Testis (tissue), 3 donors: ENCODE results near the gene TMEM39A. TPM values are rescaled to one million over a fixed set of nuclear protein-coding genes. Genes with fewer than 3 reads are reported as not detected.

Experiments used
- DNase-seq: peaks from one replicate; pipeline ENCODE4 v3.0.0-alpha.2; 2019
- H3K27ac ChIP-seq, 2 donors: fragments of 200-600 bp; sonication (generic); one replicate each; pipeline ENCODE4 v1.5.1; 2019
- H3K27me3 ChIP-seq: fragments of 200-600 bp; sonication (generic); one replicate; pipeline ENCODE4 v1.5.1; 2019
- H3K36me3 ChIP-seq: fragments of 200-600 bp; sonication (generic); one replicate; pipeline ENCODE4 v1.5.1; 2017; ENCODE audit warnings: low read depth; ENCODE audit errors: missing control alignments
- H3K4me1 ChIP-seq: fragments of 200-600 bp; sonication (generic); one replicate; pipeline ENCODE4 v1.5.1; 2019
- H3K4me3 ChIP-seq, 2 donors: fragments of 200-600 bp; sonication (generic); one replicate each; pipeline ENCODE4 v1.5.1; 2017 to 2019
- H3K9me3 ChIP-seq: fragments of 200-600 bp; sonication (generic); one replicate; pipeline ENCODE4 v1.5.1; 2017
- POLR2A ChIP-seq: fragments of 450-650 bp; IDR thresholded peaks from one replicate; pipeline ENCODE4 v1.6.1; 2017; ENCODE audit warnings: antibody characterized with exemption, mild to moderate bottlenecking, moderate library complexity
- WGBS, 2 donors: methylation state at CpG; one replicate each; pipeline ENCODE4 v1.1.5; 2018; 5-methylcytosine and 5-hydroxymethylcytosine counted together
- intact Hi-C: fragments of 100-400 bp; cut with DNase I; formaldehyde crosslinking; loops from one replicate; pipeline ENCODE4 v1.15.1; 2023; ENCODE audit warnings: low total_unique reads
- polyA plus RNA-seq: library from polyadenylated mRNA; stranded (reverse); fragments of 350-450 nt; fragmentation: Illumina TruSeq; extraction: RNeasy Lipid Tissue Mini Kit (QIAGEN cat#74804); gene quantifications from one replicate; pipeline ENCODE4 v1.2.3, GENCODE V29; 2014; ENCODE audit warnings: low read depth, low replicate concordance; ENCODE audit not compliant: insufficient read depth
- total RNA-seq, 2 donors: library from RNA; depleted of rRNA; stranded (reverse); fragments of >200 nt; gene quantifications; one replicate each; pipeline ENCODE4 v1.2.3, GENCODE V29; 2016
- TF ChIP-seq, protein P1 (sequence below), 3 experiments: fragments of 450-650 bp in 2 of 3; fragments of 200-600 bp in 1 of 3; sonication (generic) in 1 of 3; IDR thresholded peaks; one replicate each; pipeline ENCODE4 v1.5.1; 2016 to 2019; ENCODE audit warnings: antibody characterized with exemption in 3 of 3, mild to moderate bottlenecking in 2 of 3, moderate library complexity in 1 of 3

TMEM39A gene
- total and polyA plus RNA-seq, 3 donors from 2014 or later = 33.5 to 46.0 (median 39.8) TPM

DNA sequence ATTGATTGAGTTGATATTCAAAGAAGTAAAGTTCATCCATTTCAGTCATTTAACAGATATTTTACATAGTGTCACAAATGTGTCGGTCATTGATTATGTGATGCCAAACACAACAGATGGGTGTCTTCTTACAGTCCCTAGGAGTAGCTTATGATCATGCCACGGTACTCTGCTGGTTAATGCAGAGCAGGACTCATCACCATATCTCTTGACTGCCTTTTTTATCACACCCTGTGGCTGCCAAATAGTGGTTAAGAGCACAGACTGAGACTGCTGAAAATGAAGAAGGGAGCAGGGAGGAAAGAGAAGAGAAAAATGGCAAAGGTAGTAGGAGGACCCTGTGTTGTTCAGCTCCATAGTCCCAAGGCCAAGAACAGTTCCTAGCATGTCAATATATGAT, 22.1 kb upstream of the TMEM39A start:
- no peaks in the 10 kb centered on the region for H3K9me3 ChIP-seq
- H3K27me3 ChIP-seq = no peaks in the 10 kb centered on the region
- no peak for DNase-seq
- 86 to 95% methylated on average over 2 of the region's 2 CpGs for WGBS, 2 donors
- no peaks in the 10 kb centered on the region for H3K36me3 ChIP-seq
- H3K27ac ChIP-seq = no peak overlapping the region
- no peak overlapping the region for H3K4me3 ChIP-seq
- H3K4me1 ChIP-seq = no peaks in the 10 kb centered on the region
- no peak for TF ChIP-seq POLR2A
- TF ChIP-seq, protein P1, sequence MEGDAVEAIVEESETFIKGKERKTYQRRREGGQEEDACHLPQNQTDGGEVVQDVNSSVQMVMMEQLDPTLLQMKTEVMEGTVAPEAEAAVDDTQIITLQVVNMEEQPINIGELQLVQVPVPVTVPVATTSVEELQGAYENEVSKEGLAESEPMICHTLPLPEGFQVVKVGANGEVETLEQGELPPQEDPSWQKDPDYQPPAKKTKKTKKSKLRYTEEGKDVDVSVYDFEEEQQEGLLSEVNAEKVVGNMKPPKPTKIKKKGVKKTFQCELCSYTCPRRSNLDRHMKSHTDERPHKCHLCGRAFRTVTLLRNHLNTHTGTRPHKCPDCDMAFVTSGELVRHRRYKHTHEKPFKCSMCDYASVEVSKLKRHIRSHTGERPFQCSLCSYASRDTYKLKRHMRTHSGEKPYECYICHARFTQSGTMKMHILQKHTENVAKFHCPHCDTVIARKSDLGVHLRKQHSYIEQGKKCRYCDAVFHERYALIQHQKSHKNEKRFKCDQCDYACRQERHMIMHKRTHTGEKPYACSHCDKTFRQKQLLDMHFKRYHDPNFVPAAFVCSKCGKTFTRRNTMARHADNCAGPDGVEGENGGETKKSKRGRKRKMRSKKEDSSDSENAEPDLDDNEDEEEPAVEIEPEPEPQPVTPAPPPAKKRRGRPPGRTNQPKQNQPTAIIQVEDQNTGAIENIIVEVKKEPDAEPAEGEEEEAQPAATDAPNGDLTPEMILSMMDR (IDR thresholded peaks at IDR 0.05) = no peak
- intact Hi-C loops = no loop called here

DNA sequence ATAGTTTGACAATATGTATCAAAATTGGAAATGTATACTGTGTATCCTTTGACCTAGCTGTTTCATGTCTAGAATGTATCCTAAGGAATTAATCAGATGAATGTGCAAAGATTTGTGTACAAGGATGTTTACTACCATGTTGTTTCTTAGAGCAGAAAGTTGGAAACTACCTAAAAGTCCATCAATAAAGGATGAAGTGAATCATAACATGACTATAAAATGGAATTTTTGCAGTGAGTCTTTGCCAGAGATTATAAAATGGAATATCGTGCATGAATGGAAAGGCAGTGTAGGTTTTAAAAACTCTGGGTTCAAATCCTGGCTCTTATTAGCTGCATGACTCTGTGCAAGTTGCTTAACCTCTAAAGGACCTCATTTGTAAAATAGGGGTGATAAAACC, 19.7 kb upstream of the TMEM39A start:
- no peaks in the 10 kb centered on the region for H3K27me3 ChIP-seq
- H3K4me3 ChIP-seq = no peak overlapping the region
- intact Hi-C loops = no loop called here
- no peaks in the 10 kb centered on the region for H3K4me1 ChIP-seq
- no peaks in the 10 kb centered on the region for H3K36me3 ChIP-seq
- H3K9me3 ChIP-seq = no peaks in the 10 kb centered on the region
- DNase-seq = no peak
- TF ChIP-seq, protein P1 (IDR thresholded peaks at IDR 0.05) = no peak
- no peak for TF ChIP-seq POLR2A
- 50 to 73% methylated on average over 1 of the region's 1 CpG for WGBS, 2 donors
- no peak overlapping the region for H3K27ac ChIP-seq

DNA sequence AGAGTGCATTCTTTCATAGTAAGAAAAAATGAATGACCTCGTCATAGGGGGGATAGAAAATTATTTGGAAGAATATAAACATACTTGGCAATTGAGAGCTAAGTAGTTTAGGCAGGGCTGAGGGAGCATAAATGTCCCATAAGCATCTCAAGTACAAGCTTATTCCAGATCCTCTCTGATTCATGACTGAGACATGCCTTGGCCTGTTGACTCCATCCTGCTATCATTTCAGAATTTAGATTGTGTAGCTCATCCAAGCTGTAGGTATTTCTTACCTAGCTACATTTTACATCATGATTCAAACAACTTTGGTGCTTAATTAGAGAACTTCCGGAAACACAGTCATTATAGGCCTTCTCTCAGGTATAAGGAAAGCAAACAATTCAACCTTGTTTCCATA, 17.7 kb upstream of the TMEM39A start:
- no peak for TF ChIP-seq POLR2A
- TF ChIP-seq, protein P1 (IDR thresholded peaks at IDR 0.05) = no peak
- 89 to 98% methylated on average over 2 of the region's 2 CpGs for WGBS, 2 donors
- no peak overlapping the region for H3K4me3 ChIP-seq
- H3K27me3 ChIP-seq = no peaks in the 10 kb centered on the region
- DNase-seq = no peak
- H3K4me1 ChIP-seq = no peaks in the 10 kb centered on the region
- no peaks in the 10 kb centered on the region for H3K9me3 ChIP-seq
- intact Hi-C loops = no loop called here
- no peaks in the 10 kb centered on the region for H3K36me3 ChIP-seq
- no peak overlapping the region for H3K27ac ChIP-seq

DNA sequence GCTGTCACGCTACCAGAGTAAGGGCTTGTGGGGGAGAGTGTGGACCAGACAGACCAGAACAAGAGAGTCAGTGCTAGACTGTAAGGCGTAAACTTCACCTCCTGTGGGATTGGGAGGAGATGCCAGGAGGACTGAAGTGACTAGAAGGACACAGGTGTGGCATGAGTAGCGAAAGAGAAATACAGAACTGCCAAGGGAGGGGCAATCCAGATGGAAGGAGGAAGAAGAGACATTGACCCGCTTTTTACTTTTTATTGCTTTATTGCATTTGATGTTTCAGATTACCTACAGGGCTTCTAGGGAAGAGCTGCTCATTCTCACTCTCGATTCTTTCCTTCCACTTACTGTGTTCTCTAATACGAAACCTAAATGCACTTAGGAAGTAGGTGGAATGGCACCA, 7.5 kb upstream of the TMEM39A start:
- Histone ChIP-seq H3K27me3 (no peaks in the 10 kb centered on the region), H3K4me1 (peaks cover 13% of the 10 kb centered on the region), H3K36me3 (no peaks in the 10 kb centered on the region), H3K4me3 (no peak overlapping the region), H3K9me3 (no peaks in the 10 kb centered on the region), H3K27ac (no peak overlapping the region)
- no peak for TF ChIP-seq POLR2A
- TF ChIP-seq, protein P1 (IDR thresholded peaks at IDR 0.05) = no peak
- no peak for DNase-seq
- 90 to 94% methylated on average over 6 of the region's 6 CpGs for WGBS, 2 donors
- intact Hi-C loops = no loop called here

DNA sequence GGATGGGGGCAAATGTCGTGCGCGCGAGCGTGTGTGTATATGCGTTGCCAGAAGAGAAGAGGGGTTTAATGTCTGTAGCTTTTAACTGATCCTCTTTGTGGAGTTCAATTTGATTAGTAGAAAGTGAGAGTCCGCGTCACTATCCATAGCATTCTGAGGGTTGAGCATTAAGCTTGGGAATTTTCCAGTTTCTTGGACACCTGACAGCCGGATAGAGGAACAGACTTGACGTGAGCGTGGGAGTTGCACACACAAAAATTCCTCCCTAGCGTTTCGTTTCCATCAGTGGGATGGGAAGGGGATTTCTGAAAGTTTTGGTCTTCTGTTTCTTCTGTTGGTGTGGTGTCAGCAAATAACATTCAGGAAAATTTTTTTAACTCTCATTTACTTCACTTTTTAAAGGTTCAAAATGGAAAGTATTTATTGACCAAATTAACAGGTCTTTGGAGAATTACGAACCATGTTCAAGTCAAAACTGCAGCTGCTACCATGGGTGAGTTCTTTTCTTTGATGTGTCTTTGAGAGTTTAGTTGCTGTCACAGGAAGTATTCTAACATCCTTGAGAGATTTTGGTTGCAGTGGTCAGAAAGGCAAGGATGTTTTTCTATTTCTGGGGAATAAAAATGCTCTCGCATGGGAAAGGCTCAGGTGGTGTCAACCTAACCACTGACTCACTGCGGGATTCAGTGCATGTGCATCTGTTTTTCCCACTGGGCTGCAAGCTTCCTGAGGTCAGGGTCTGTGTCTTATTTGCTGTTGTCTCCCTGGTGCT, 6.2 kb upstream of the TMEM39A start:
- no peak for TF ChIP-seq POLR2A
- TF ChIP-seq, protein P1 (IDR thresholded peaks at IDR 0.05) = no peak
- H3K4me1 ChIP-seq = peaks cover 13% of the 10 kb centered on the region
- no peaks in the 10 kb centered on the region for H3K36me3 ChIP-seq
- no peak for DNase-seq
- peak overlapping the region; percentile 74 to 84 for H3K4me3 ChIP-seq
- intact Hi-C loops = no loop called here
- no peaks in the 10 kb centered on the region for H3K27me3 ChIP-seq
- 9 to 10% methylated on average over 16 of the region's 16 CpGs for WGBS, 2 donors
- peak overlapping the region; percentile 71 to 75 for H3K27ac ChIP-seq
- H3K9me3 ChIP-seq = no peaks in the 10 kb centered on the region
